ENCODE measurements around the gene PXMP4. TPM values are rescaled to one million over a fixed set of nuclear protein-coding genes. Genes with fewer than 3 reads are reported as not detected.

Gene PXMP4
- polyA plus RNA-seq, 2 of the 4 experiments (the other 2 are of a cell fraction): 4.5 to 6.6 TPM

- TF ChIP-seq EP300 (IDR thresholded peaks at IDR 0.05) (no peak), USF2 (IDR thresholded peaks at IDR 0.05) (no peak), CBX2 (IDR thresholded peaks at IDR 0.05; ENCODE audit: borderline replicate concordance, low read depth) (no peak), CHD2 (IDR thresholded peaks at IDR 0.05; ENCODE audit: low read length, partially characterized antibody) (no peak), ZSCAN20 (CRISPR knock-in tag; IDR thresholded peaks at IDR 0.05) (no peak), E2F6 (IDR thresholded peaks at IDR 0.05; ENCODE audit: borderline replicate concordance, low read depth) (no peak), PHF8 (IDR thresholded peaks at IDR 0.05; ENCODE audit: borderline replicate concordance, low read depth) (no peak), FOXS1 (CRISPR knock-in tag; IDR thresholded peaks at IDR 0.05) (no peak), HES2 (IDR thresholded peaks at IDR 0.05) (no peak), MYC (IDR thresholded peaks at IDR 0.05; ENCODE audit: borderline replicate concordance, low read length) (no peak), HOXB13 (CRISPR knock-in tag; IDR thresholded peaks at IDR 0.05; ENCODE audit: low read depth) (no peak), KDM1A (IDR thresholded peaks at IDR 0.05; ENCODE audit: low read depth) (no peak), TFCP2L1 (CRISPR knock-in tag; IDR thresholded peaks at IDR 0.05) (no peak), HMGXB4 (CRISPR knock-in tag; IDR thresholded peaks at IDR 0.05; ENCODE audit: borderline replicate concordance) (no peak), HOXA7 (CRISPR knock-in tag; IDR thresholded peaks at IDR 0.05) (no peak), NR3C1 (IDR thresholded peaks at IDR 0.05) (no peak), RNF2 (IDR thresholded peaks at IDR 0.05; ENCODE audit: borderline replicate concordance, low read depth) (no peak), EHF (CRISPR knock-in tag; IDR thresholded peaks at IDR 0.05) (no peak), HOXB5 (CRISPR knock-in tag; IDR thresholded peaks at IDR 0.05) (no peak)
- FAIRE-seq (no peak), ATAC-seq (no peak)
These were observed 50.1 kb downstream of the PXMP4 start for GRCh38 chr20:33669873-33670640.

GRCh38 chr20:33669224-33669623 is 50.9 kb downstream of the PXMP4 start:
- no peaks in the 10 kb centered on the region for H3K9me3 ChIP-seq
- H3K4me1 ChIP-seq: peaks cover 20% of the 10 kb centered on the region
- 87% methylated on average over 5 of the region's 5 CpGs for WGBS (ENCODE audit: missing lambda C conversion rate)
- no peak overlapping the region for H3K27ac ChIP-seq
- no peak overlapping the region for H3K4me3 ChIP-seq
- H3K4me2 ChIP-seq: no peak overlapping the region
- TF ChIP-seq PHF8 (IDR thresholded peaks at IDR 0.05; ENCODE audit: borderline replicate concordance, low read depth): no peak
- TF ChIP-seq GATA3 (IDR thresholded peaks at IDR 0.05; ENCODE audit: borderline replicate concordance): no peak
- no peak for TF ChIP-seq USF2 (IDR thresholded peaks at IDR 0.05)
- TF ChIP-seq NPAS2 (CRISPR knock-in tag; IDR thresholded peaks at IDR 0.05; ENCODE audit: borderline replicate concordance): no peak
- TF ChIP-seq HOXB5 (CRISPR knock-in tag; IDR thresholded peaks at IDR 0.05): no peak
- TF ChIP-seq ZFP36 (IDR thresholded peaks at IDR 0.05; ENCODE audit: borderline replicate concordance, partially characterized antibody): no peak
- TF ChIP-seq CHD4 (IDR thresholded peaks at IDR 0.05; ENCODE audit: borderline replicate concordance): no peak
- POLR2A ChIA-PET: interaction anchor here (0.6 kb wide), 1 partner anchor 413 kb away, joined by 3 read pairs; no protein-coding TSS in a partner anchor
- DNase-seq (ENCODE audit: low read depth in 1 of 2, low spot score in 1 of 2) (no peak), FAIRE-seq (no peak), ATAC-seq (no peak)
- CTCF ChIA-PET: interaction anchor here (0.6 to 2.2 kb wide), 10 partner anchors 11 to 401 kb away, joined by 3 to 9 read pairs (median 4); no protein-coding TSS in a partner anchor

More at GRCh38 chr20:33669873-33670640, 50.1 kb downstream of the PXMP4 start:
- whole genome bisulfite sequencing (ENCODE audit: missing lambda C conversion rate): 92% methylated on average over 13 of the region's 13 CpGs
- DNase-seq (ENCODE audit: low read depth in 1 of 2, low spot score in 1 of 2): no peak
- Histone ChIP-seq H3K27ac (no peak overlapping the region), H3K4me3 (no peak overlapping the region), H3K4me1 (peaks cover 19% of the 10 kb centered on the region), H3K9me3 (no peaks in the 10 kb centered on the region), H3K4me2 (no peak overlapping the region)
- POLR2A ChIA-PET: no interaction called here
- CTCF ChIA-PET: interaction anchor here (1.4 to 1.8 kb wide), 4 partner anchors 10 to 213 kb away, joined by 3 to 7 read pairs (median 6); no protein-coding TSS in a partner anchor

Data from A549 (cell line).